HG02678 (cell line): Measurements from ENCODE around the gene FMN1.

Experiments used
- ATAC-seq: cut with Tn5 transposase; IDR thresholded peaks from one replicate; pipeline ENCODE4 v1.9.1; 2021; ENCODE audit warnings: mild to moderate bottlenecking, moderate library complexity; ENCODE audit not compliant: unreplicated experiment

FMN1 gene

GRCh38 chr15:32893421-32893820 is 301.1 kb downstream of the FMN1 start:
- no peak for ATAC-seq

GRCh38 chr15:32889214-32889613 is 305.3 kb downstream of the FMN1 start:
- ATAC-seq: no peak

- no peak for ATAC-seq
Measured at GRCh38 chr15:32888221-32888761, 306.2 kb downstream of the FMN1 start.

- no peak for ATAC-seq
Measured at GRCh38 chr15:32887090-32887489, 307.4 kb downstream of the FMN1 start.

- ATAC-seq: no peak
Measured at GRCh38 chr15:32886459-32886858, 308.1 kb downstream of the FMN1 start.

GRCh38 chr15:32885713-32886112 is 308.8 kb downstream of the FMN1 start:
- no peak for ATAC-seq

GRCh38 chr15:32884146-32884545 is 310.4 kb downstream of the FMN1 start:
- no peak for ATAC-seq

- ATAC-seq: no peak
Measured at GRCh38 chr15:32882955-32883354, 311.6 kb downstream of the FMN1 start.

GRCh38 chr15:32881528-32881927 is 313.0 kb downstream of the FMN1 start:
- no peak for ATAC-seq

GRCh38 chr15:32880642-32881041 is 313.9 kb downstream of the FMN1 start:
- no peak for ATAC-seq

- no peak for ATAC-seq
Measured at GRCh38 chr15:32879980-32880379, 314.5 kb downstream of the FMN1 start.

GRCh38 chr15:32878869-32879805 is 315.4 kb downstream of the FMN1 start:
- no peak for ATAC-seq

GRCh38 chr15:32878342-32878741 is 316.2 kb downstream of the FMN1 start:
- no peak for ATAC-seq

GRCh38 chr15:32877252-32878019 is 317.1 kb downstream of the FMN1 start:
- ATAC-seq: no peak

GRCh38 chr15:32873284-32874114 is 321.0 kb downstream of the FMN1 start:
- no peak for ATAC-seq

- no peak for ATAC-seq
Measured at GRCh38 chr15:32872621-32873283, 321.8 kb downstream of the FMN1 start.

GRCh38 chr15:32871883-32872282 is 322.6 kb downstream of the FMN1 start:
- ATAC-seq: no peak

GRCh38 chr15:32870240-32871033 is 324.1 kb downstream of the FMN1 start:
- ATAC-seq: no peak

GRCh38 chr15:32869776-32870175 is 324.7 kb downstream of the FMN1 start:
- ATAC-seq: no peak

- no peak for ATAC-seq
Measured at GRCh38 chr15:32867313-32867626, 327.2 kb downstream of the FMN1 start.
